OCI-LY7 (cell line): ENCODE measurements around the gene LRBA. TPM values are rescaled to one million over a fixed set of nuclear protein-coding genes. Genes with fewer than 3 reads are reported as not detected.

Experiments
- BruUV-seq: library from RNA; stranded (reverse); fragments of 400-500 nt; replicated peaks from 2 replicates; lab custom pipeline; 2021; lab: Mats Ljungman, UMichigan
- CTCF ChIA-PET: fragments of 300-600 bp; sonication (Branson Sonifier 250); formaldehyde crosslinking; loops from one replicate; lab custom pipeline; 2022; ENCODE audit warnings: antibody characterized with exemption; ENCODE audit not compliant: unreplicated experiment; lab: Charles Lee
- POLR2A ChIA-PET: fragments of 300-600 bp; sonication (Branson Sonifier 250); formaldehyde crosslinking; loops from one replicate; lab custom pipeline; 2022; ENCODE audit warnings: antibody characterized with exemption; lab: Charles Lee
- DNase-seq: peaks from one replicate; pipeline ENCODE4 v3.0.0-alpha.2; 2015; ENCODE audit warnings: low spot score
- H2AFZ ChIP-seq: fragments of 200-600 bp; sonication (generic), shearing (Covaris generic); 2 replicates; pipeline ENCODE4 v1.6.1; 2014; ENCODE audit warnings: mild to moderate bottlenecking, antibody characterized with exemption, low read length, moderate library complexity
- H3K27ac ChIP-seq: fragments of 200-600 bp; sonication (generic); 2 replicates; pipeline ENCODE4 v1.5.1; 2014; ENCODE audit warnings: mixed run types, low read depth, mild to moderate bottlenecking, moderate library complexity, low read length, inconsistent platforms; ENCODE audit not compliant: poor library complexity, severe bottlenecking
- H3K36me3 ChIP-seq: fragments of 200-600 bp; sonication (generic); 2 replicates; pipeline ENCODE4 v1.6.1; 2014; ENCODE audit warnings: mild to moderate bottlenecking, antibody characterized with exemption, low read length, moderate library complexity, mixed read lengths; ENCODE audit not compliant: insufficient read depth
- H3K4me1 ChIP-seq: fragments of 200-600 bp; sonication (generic); 2 replicates; pipeline ENCODE4 v1.5.1; 2014; ENCODE audit warnings: mild to moderate bottlenecking, low read length; ENCODE audit not compliant: insufficient read depth, poor library complexity, severe bottlenecking
- H3K4me2 ChIP-seq: fragments of 200-600 bp; sonication (generic); 2 replicates; pipeline ENCODE4 v1.6.1; 2014; ENCODE audit warnings: mild to moderate bottlenecking, low read length
- H3K4me3 ChIP-seq: fragments of 200-600 bp; sonication (generic); 2 replicates; pipeline ENCODE4 v1.5.1; 2014; ENCODE audit warnings: mild to moderate bottlenecking, low read depth, low read length; ENCODE audit not compliant: poor library complexity, severe bottlenecking
- H3K79me2 ChIP-seq: fragments of 200-600 bp; sonication (generic); 2 replicates; pipeline ENCODE4 v1.6.1; 2016; ENCODE audit warnings: low read depth, mild to moderate bottlenecking, low read length, moderate library complexity, mixed read lengths; ENCODE audit not compliant: insufficient read depth
- H3K9me2 ChIP-seq: fragments of 200-600 bp; sonication (generic); 2 replicates; pipeline ENCODE4 v1.6.1; 2016; ENCODE audit warnings: mild to moderate bottlenecking, low read length, mixed read lengths; ENCODE audit not compliant: insufficient read depth
- H3K9me3 ChIP-seq: fragments of 200-600 bp; sonication (generic); 2 replicates; pipeline ENCODE4 v1.6.1; 2014; ENCODE audit warnings: mild to moderate bottlenecking, mixed run types, low read length, mixed read lengths
- H4K20me1 ChIP-seq: fragments of 200-600 bp; sonication (generic); 2 replicates; pipeline ENCODE4 v1.6.1; 2014; ENCODE audit warnings: mild to moderate bottlenecking, antibody characterized with exemption, low read length, moderate library complexity, mixed read lengths; ENCODE audit not compliant: insufficient read depth
- CTCF ChIP-seq: fragments of 200-600 bp; sonication (generic); conservative IDR thresholded peaks from 2 replicates; pipeline ENCODE4 v1.5.1; 2014; ENCODE audit warnings: mild to moderate bottlenecking, antibody characterized with exemption, low read length, moderate library complexity, mixed read lengths
- EZH2phosphoT487 ChIP-seq: fragments of 200-600 bp; sonication (generic); IDR thresholded peaks from 2 replicates; pipeline ENCODE4 v1.6.1; 2018; ENCODE audit warnings: low read depth, borderline replicate concordance, mild to moderate bottlenecking, mixed run types, antibody characterized with exemption, low read length, moderate library complexity, mixed read lengths
- intact Hi-C: fragments of 100-400 bp; cut with micrococcal nuclease; formaldehyde crosslinking; loops from one replicate; pipeline ENCODE4 v1.10.0; 2022; ENCODE audit not compliant: unreplicated experiment
- total RNA-seq, 2 experiments: library from RNA; depleted of rRNA in 1 of 2; stranded (reverse); fragments of >200 nt in 1 of 2; shearing (Covaris generic) in 1 of 2; gene quantifications; 2 replicates each; pipeline ENCODE4 v1.2.3, GENCODE V29; 2014 to 2022

Gene LRBA
- total RNA-seq, 2 experiments from 2014 or later = 60.4 to 66.7 TPM

- no TSS peak for BruUV-seq
- CTCF ChIA-PET = no interaction called here
- intact Hi-C loops = no loop called here
- Histone ChIP-seq H3K36me3 (no peaks in the 10 kb centered on the region; the same call in 1 of the 2 replicates), H3K79me2 (no peaks in the 10 kb centered on the region), H3K4me3 (no peak overlapping the region), H3K27ac (no peak overlapping the region), H3K4me1 (no peaks in the 10 kb centered on the region), H2AFZ (no peak overlapping the region), H3K4me2 (no peak overlapping the region), H3K9me3 (no peaks in the 10 kb centered on the region), H4K20me1 (no peaks in the 10 kb centered on the region), H3K9me2 (no peaks in the 10 kb centered on the region)
- TF ChIP-seq EZH2phosphoT487 (no peak), CTCF (no peak)
- DNase-seq = no peak
- POLR2A ChIA-PET = interaction anchor here (0.6 kb wide), 2 partner anchors 82 to 334 kb away, joined by 3 to 5 read pairs; no protein-coding TSS in a partner anchor
These were observed 672.1 kb downstream of the LRBA start for GRCh38 chr4:150342945-150343344.

GRCh38 chr4:150337734-150338133 lies 677.4 kb downstream of the LRBA start:
- Histone ChIP-seq H3K27ac (no peak overlapping the region), H3K9me3 (no peaks in the 10 kb centered on the region), H4K20me1 (no peaks in the 10 kb centered on the region), H3K79me2 (no peaks in the 10 kb centered on the region; the same call in 1 of the 2 replicates), H3K4me1 (no peaks in the 10 kb centered on the region), H3K36me3 (no peaks in the 10 kb centered on the region), H2AFZ (no peak overlapping the region), H3K4me2 (no peak overlapping the region), H3K4me3 (no peak overlapping the region), H3K9me2 (0 out of 2 replicates have a peak, but pooled peaks cover 3% of the 10 kb centered on the region)
- CTCF ChIA-PET = no interaction called here
- no peak for DNase-seq
- BruUV-seq = no TSS peak
- intact Hi-C loops = no loop called here
- POLR2A ChIA-PET = interaction anchor here (1.5 kb wide), 1 partner anchor 58 kb away, joined by 3 read pairs; no protein-coding TSS in a partner anchor
- no peak for TF ChIP-seq CTCF
- no peak for TF ChIP-seq EZH2phosphoT487

GRCh38 chr4:150336676-150337412 lies 678.2 kb downstream of the LRBA start:
- no peaks in the 10 kb centered on the region for H3K4me1 ChIP-seq
- H2AFZ ChIP-seq = no peak overlapping the region
- no peaks in the 10 kb centered on the region for H3K36me3 ChIP-seq
- no TSS peak for BruUV-seq
- H3K4me3 ChIP-seq = no peak overlapping the region
- TF ChIP-seq CTCF (no peak), EZH2phosphoT487 (no peak)
- no peaks in the 10 kb centered on the region; the same call in 1 of the 2 replicates for H3K79me2 ChIP-seq
- no peak overlapping the region for H3K4me2 ChIP-seq
- H3K27ac ChIP-seq = no peak overlapping the region
- no peak for DNase-seq
- H4K20me1 ChIP-seq = no peaks in the 10 kb centered on the region
- intact Hi-C loops = no loop called here
- no peaks in the 10 kb centered on the region for H3K9me3 ChIP-seq
- 0 out of 2 replicates have a peak, but pooled peaks cover 3% of the 10 kb centered on the region for H3K9me2 ChIP-seq
- POLR2A ChIA-PET = interaction anchor here (0.7 to 1.0 kb wide), 2 partner anchors 11 kb away, joined by 3 read pairs; no protein-coding TSS in a partner anchor
- CTCF ChIA-PET = no interaction called here
